ENCODE data around the gene BUB1B.

The BUB1B gene

GRCh38 chr15:40192942-40193341 is 32.1 kb downstream of the BUB1B start:
- no peak for DNase-seq

- no peak for DNase-seq
Measured at GRCh38 chr15:40197434-40197833, 36.6 kb downstream of the BUB1B start.

- DNase-seq = no peak
Measured at GRCh38 chr15:40198355-40199085, 37.7 kb downstream of the BUB1B start.

GRCh38 chr15:40204100-40204499 is 43.2 kb downstream of the BUB1B start:
- no peak for DNase-seq

GRCh38 chr15:40217166-40217824 is 56.4 kb downstream of the BUB1B start:
- DNase-seq = peak; percentile 29

GRCh38 chr15:40219801-40220200 is 58.9 kb downstream of the BUB1B start:
- no peak for DNase-seq

- DNase-seq = no peak
Measured at GRCh38 chr15:40222131-40222530, 61.3 kb downstream of the BUB1B start.

- DNase-seq = no peak
Measured at GRCh38 chr15:40226736-40227135, 65.9 kb downstream of the BUB1B start.

- no peak for DNase-seq
Measured at GRCh38 chr15:40229316-40229715, 68.4 kb downstream of the BUB1B start.

GRCh38 chr15:40229956-40230355 is 69.1 kb downstream of the BUB1B start:
- DNase-seq = no peak

GRCh38 chr15:40232625-40233070 is 71.8 kb downstream of the BUB1B start:
- DNase-seq = no peak

GRCh38 chr15:40233727-40234577 is 73.1 kb downstream of the BUB1B start:
- DNase-seq = no peak

- DNase-seq = no peak
Measured at GRCh38 chr15:40234783-40235182, 73.9 kb downstream of the BUB1B start.

- no peak for DNase-seq
Measured at GRCh38 chr15:40235201-40235885, 74.5 kb downstream of the BUB1B start.

GRCh38 chr15:40238532-40239403 is 77.9 kb downstream of the BUB1B start, which contains the start of gene PAK6:
TSS of gene PAK6 (plus strand) at chr15:40239063. CDS start at chr15:40264786, 25,723 bp downstream.
- no peak for DNase-seq

GRCh38 chr15:40239404-40239692 is 78.5 kb downstream of the BUB1B start:
- no peak for DNase-seq

- DNase-seq = no peak
Measured at GRCh38 chr15:40239693-40240618, 79.1 kb downstream of the BUB1B start.

- DNase-seq = no peak
Measured at GRCh38 chr15:40240619-40241221, 79.9 kb downstream of the BUB1B start.

GRCh38 chr15:40241269-40242212 is 80.7 kb downstream of the BUB1B start:
- no peak for DNase-seq

All from NCI-H2081 treated with DMSO at 0.1 percent for 48 hours (cell line).